AG08395 (cell line): ENCODE data around the gene MYBL2.
A peak's percentile ranks its signal among the peaks of the same experiment; 100 is the strongest.
"Not testable (repeated sequence)": the region's sequence is repeated elsewhere in the genome, so short reads cannot be mapped to it uniquely, and the experiment has no call there.

ENCODE experiments used
- DNase-seq: peaks from one replicate; pipeline ENCODE4 v3.0.0; 2012; ENCODE audit warnings: mixed read lengths, low spot score

The MYBL2 gene

GRCh38 chr20:43751167-43752050 is 84.5 kb downstream of the MYBL2 start:
- peak; percentile 47 for DNase-seq

- no peak for DNase-seq
These were observed 85.1 kb downstream of the MYBL2 start for GRCh38 chr20:43752051-43752360.

GRCh38 chr20:43752561-43753301 is 85.8 kb downstream of the MYBL2 start:
- DNase-seq: peak; percentile 85

GRCh38 chr20:43755390-43755789 is 88.5 kb downstream of the MYBL2 start:
- peak; percentile 63 for DNase-seq

GRCh38 chr20:43755851-43756250 is 88.9 kb downstream of the MYBL2 start:
- peak; percentile 58 for DNase-seq

- not testable (repeated sequence) for DNase-seq
These were observed 91.0 kb downstream of the MYBL2 start for GRCh38 chr20:43757888-43758287.

- DNase-seq: peak; percentile 33
These were observed 94.7 kb downstream of the MYBL2 start for GRCh38 chr20:43761386-43762340.

- no peak for DNase-seq
These were observed 96.0 kb downstream of the MYBL2 start for GRCh38 chr20:43762911-43763310.

GRCh38 chr20:43765916-43766315 is 99.0 kb downstream of the MYBL2 start:
- DNase-seq: no peak
